HepG2 (cell line): Measurements from ENCODE around the gene JPH4.

Experiments used
- ATF2 ChIP-seq: sonication (generic); formaldehyde crosslinking; IDR thresholded peaks from 2 replicates; pipeline ENCODE4 v1.4.0; 2020; ENCODE audit warnings: missing genetic modification reagents
- BHLHE40 ChIP-seq: IDR thresholded peaks from 2 replicates; pipeline ENCODE4 v1.6.1; 2011; ENCODE audit warnings: low read length, improper control_type of control experiment
- ZNF326 ChIP-seq: sonication (generic); formaldehyde crosslinking; IDR thresholded peaks from 2 replicates; pipeline ENCODE4 v1.4.0; 2020; ENCODE audit warnings: missing genetic modification reagents, borderline replicate concordance

- TF ChIP-seq ATF2 (CRISPR knock-in tag): no peak
- no peak for TF ChIP-seq BHLHE40
- TF ChIP-seq ZNF326: no peak
These were observed 53.0 kb downstream of the JPH4 start for GRCh38 chr14:23525611-23526010.
